IMR-90 (cell line): ENCODE data around the gene HS2ST1.

ENCODE experiments used
- FOS ChIP-seq: fragments of 150-350 bp; IDR thresholded peaks from 2 replicates; pipeline ENCODE4 v1.6.1; 2016; ENCODE audit warnings: low read depth, low read length
- POLR2A ChIP-seq: IDR thresholded peaks from 2 replicates; pipeline ENCODE4 v1.6.1; 2012; ENCODE audit warnings: mild to moderate bottlenecking, low read depth, low read length
- SMC3 ChIP-seq: fragments of 150-350 bp; IDR thresholded peaks from 2 replicates; pipeline ENCODE4 v1.6.1; 2016; ENCODE audit warnings: low read depth, mild to moderate bottlenecking, antibody characterized with exemption, low read length, moderate library complexity
- TF ChIP-seq, protein P1 (sequence below): conservative IDR thresholded peaks from 2 replicates; pipeline ENCODE4 v1.5.1; 2012; ENCODE audit warnings: mild to moderate bottlenecking, low read depth, low read length, improper control_type of control experiment

DNA sequence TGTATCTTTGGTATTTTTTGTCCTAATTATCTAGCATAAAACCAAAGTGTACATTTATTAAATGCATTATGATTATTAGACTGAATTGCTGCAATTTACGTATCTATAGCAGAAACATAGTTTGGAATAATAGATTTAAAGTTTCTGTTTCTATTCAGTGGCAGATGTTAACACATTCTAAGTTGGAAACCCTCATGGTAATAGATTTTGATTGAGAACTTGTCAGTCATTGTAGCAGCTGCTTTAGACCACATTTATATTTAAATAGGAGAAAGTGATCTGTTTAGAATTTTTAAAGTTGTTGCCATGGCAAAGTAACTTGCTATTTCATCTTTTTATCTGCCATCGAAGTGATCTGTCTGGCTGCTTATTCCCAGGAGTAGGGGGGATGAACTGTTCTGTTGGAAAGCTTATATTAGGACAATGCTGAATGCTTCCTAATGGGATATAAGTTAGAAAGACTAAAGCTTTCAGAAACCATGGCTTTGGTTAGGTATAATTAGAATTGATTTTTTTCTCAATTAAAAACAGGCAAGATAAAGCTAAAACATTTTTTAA lies 61.6 kb downstream of the HS2ST1 start:
- TF ChIP-seq, protein P1, sequence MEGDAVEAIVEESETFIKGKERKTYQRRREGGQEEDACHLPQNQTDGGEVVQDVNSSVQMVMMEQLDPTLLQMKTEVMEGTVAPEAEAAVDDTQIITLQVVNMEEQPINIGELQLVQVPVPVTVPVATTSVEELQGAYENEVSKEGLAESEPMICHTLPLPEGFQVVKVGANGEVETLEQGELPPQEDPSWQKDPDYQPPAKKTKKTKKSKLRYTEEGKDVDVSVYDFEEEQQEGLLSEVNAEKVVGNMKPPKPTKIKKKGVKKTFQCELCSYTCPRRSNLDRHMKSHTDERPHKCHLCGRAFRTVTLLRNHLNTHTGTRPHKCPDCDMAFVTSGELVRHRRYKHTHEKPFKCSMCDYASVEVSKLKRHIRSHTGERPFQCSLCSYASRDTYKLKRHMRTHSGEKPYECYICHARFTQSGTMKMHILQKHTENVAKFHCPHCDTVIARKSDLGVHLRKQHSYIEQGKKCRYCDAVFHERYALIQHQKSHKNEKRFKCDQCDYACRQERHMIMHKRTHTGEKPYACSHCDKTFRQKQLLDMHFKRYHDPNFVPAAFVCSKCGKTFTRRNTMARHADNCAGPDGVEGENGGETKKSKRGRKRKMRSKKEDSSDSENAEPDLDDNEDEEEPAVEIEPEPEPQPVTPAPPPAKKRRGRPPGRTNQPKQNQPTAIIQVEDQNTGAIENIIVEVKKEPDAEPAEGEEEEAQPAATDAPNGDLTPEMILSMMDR, result no peak
- TF ChIP-seq FOS, result no peak
- no peak for TF ChIP-seq POLR2A
- no peak for TF ChIP-seq SMC3
